ENCODE measurements around the gene FMN2.

- no peak for TF ChIP-seq ISL1 (CRISPR knock-in tag; IDR thresholded peaks at IDR 0.05)
- no peak for TF ChIP-seq CSRNP3 (CRISPR knock-in tag; IDR thresholded peaks at IDR 0.05)
Observed at GRCh38 chr1:240404286-240404685, 312.6 kb downstream of the FMN2 start.
